Measurements from ENCODE around the gene CYP27B1. TPM values are rescaled to one million over a fixed set of nuclear protein-coding genes. Genes with fewer than 3 reads are reported as not detected.
A peak's percentile ranks its signal among the peaks of the same experiment; 100 is the strongest.

Gene CYP27B1
- total and polyA plus RNA-seq, 9 of the 15 experiments (the other 6 are each of a cell fraction or from before 2014, with no cell fraction given) = 0.18 to 4.2 (median 1.8) TPM

- peak; percentile 99 for TF ChIP-seq CBFA2T2 (conservative IDR thresholded peaks at IDR 0.05)
- TF ChIP-seq ZNF431 (CRISPR knock-in tag; IDR thresholded peaks at IDR 0.05) = 0 out of 2 replicates have a peak, but pooled peaks have one; percentile 67
- TF ChIP-seq, protein P1, sequence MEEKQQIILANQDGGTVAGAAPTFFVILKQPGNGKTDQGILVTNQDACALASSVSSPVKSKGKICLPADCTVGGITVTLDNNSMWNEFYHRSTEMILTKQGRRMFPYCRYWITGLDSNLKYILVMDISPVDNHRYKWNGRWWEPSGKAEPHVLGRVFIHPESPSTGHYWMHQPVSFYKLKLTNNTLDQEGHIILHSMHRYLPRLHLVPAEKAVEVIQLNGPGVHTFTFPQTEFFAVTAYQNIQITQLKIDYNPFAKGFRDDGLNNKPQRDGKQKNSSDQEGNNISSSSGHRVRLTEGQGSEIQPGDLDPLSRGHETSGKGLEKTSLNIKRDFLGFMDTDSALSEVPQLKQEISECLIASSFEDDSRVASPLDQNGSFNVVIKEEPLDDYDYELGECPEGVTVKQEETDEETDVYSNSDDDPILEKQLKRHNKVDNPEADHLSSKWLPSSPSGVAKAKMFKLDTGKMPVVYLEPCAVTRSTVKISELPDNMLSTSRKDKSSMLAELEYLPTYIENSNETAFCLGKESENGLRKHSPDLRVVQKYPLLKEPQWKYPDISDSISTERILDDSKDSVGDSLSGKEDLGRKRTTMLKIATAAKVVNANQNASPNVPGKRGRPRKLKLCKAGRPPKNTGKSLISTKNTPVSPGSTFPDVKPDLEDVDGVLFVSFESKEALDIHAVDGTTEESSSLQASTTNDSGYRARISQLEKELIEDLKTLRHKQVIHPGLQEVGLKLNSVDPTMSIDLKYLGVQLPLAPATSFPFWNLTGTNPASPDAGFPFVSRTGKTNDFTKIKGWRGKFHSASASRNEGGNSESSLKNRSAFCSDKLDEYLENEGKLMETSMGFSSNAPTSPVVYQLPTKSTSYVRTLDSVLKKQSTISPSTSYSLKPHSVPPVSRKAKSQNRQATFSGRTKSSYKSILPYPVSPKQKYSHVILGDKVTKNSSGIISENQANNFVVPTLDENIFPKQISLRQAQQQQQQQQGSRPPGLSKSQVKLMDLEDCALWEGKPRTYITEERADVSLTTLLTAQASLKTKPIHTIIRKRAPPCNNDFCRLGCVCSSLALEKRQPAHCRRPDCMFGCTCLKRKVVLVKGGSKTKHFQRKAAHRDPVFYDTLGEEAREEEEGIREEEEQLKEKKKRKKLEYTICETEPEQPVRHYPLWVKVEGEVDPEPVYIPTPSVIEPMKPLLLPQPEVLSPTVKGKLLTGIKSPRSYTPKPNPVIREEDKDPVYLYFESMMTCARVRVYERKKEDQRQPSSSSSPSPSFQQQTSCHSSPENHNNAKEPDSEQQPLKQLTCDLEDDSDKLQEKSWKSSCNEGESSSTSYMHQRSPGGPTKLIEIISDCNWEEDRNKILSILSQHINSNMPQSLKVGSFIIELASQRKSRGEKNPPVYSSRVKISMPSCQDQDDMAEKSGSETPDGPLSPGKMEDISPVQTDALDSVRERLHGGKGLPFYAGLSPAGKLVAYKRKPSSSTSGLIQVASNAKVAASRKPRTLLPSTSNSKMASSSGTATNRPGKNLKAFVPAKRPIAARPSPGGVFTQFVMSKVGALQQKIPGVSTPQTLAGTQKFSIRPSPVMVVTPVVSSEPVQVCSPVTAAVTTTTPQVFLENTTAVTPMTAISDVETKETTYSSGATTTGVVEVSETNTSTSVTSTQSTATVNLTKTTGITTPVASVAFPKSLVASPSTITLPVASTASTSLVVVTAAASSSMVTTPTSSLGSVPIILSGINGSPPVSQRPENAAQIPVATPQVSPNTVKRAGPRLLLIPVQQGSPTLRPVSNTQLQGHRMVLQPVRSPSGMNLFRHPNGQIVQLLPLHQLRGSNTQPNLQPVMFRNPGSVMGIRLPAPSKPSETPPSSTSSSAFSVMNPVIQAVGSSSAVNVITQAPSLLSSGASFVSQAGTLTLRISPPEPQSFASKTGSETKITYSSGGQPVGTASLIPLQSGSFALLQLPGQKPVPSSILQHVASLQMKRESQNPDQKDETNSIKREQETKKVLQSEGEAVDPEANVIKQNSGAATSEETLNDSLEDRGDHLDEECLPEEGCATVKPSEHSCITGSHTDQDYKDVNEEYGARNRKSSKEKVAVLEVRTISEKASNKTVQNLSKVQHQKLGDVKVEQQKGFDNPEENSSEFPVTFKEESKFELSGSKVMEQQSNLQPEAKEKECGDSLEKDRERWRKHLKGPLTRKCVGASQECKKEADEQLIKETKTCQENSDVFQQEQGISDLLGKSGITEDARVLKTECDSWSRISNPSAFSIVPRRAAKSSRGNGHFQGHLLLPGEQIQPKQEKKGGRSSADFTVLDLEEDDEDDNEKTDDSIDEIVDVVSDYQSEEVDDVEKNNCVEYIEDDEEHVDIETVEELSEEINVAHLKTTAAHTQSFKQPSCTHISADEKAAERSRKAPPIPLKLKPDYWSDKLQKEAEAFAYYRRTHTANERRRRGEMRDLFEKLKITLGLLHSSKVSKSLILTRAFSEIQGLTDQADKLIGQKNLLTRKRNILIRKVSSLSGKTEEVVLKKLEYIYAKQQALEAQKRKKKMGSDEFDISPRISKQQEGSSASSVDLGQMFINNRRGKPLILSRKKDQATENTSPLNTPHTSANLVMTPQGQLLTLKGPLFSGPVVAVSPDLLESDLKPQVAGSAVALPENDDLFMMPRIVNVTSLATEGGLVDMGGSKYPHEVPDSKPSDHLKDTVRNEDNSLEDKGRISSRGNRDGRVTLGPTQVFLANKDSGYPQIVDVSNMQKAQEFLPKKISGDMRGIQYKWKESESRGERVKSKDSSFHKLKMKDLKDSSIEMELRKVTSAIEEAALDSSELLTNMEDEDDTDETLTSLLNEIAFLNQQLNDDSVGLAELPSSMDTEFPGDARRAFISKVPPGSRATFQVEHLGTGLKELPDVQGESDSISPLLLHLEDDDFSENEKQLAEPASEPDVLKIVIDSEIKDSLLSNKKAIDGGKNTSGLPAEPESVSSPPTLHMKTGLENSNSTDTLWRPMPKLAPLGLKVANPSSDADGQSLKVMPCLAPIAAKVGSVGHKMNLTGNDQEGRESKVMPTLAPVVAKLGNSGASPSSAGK (IDR thresholded peaks at IDR 0.05) = peak; percentile 96
- TF ChIP-seq GTF2A2 (tag; IDR thresholded peaks at IDR 0.05) = no peak
- no peak for TF ChIP-seq U2AF1 (optimal IDR thresholded peaks at IDR 0.05; ENCODE audit: low read depth, low read length)
- TF ChIP-seq TCFL5 (CRISPR knock-in tag; conservative IDR thresholded peaks at IDR 0.05) = no peak
- no peak for TF ChIP-seq TCF7L2 (IDR thresholded peaks at IDR 0.05; ENCODE audit: low read depth, low read length)
- TF ChIP-seq, protein P2, sequence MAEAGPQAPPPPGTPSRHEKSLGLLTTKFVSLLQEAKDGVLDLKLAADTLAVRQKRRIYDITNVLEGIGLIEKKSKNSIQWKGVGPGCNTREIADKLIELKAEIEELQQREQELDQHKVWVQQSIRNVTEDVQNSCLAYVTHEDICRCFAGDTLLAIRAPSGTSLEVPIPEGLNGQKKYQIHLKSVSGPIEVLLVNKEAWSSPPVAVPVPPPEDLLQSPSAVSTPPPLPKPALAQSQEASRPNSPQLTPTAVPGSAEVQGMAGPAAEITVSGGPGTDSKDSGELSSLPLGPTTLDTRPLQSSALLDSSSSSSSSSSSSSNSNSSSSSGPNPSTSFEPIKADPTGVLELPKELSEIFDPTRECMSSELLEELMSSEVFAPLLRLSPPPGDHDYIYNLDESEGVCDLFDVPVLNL (CRISPR knock-in tag; IDR thresholded peaks at IDR 0.05; ENCODE audit: low read depth) = peak; percentile 84
- no peak for TF ChIP-seq WHSC1 (IDR thresholded peaks at IDR 0.05; ENCODE audit: low read length)
- TF ChIP-seq, protein P3, sequence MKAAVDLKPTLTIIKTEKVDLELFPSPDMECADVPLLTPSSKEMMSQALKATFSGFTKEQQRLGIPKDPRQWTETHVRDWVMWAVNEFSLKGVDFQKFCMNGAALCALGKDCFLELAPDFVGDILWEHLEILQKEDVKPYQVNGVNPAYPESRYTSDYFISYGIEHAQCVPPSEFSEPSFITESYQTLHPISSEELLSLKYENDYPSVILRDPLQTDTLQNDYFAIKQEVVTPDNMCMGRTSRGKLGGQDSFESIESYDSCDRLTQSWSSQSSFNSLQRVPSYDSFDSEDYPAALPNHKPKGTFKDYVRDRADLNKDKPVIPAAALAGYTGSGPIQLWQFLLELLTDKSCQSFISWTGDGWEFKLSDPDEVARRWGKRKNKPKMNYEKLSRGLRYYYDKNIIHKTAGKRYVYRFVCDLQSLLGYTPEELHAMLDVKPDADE (conservative IDR thresholded peaks at IDR 0.05; ENCODE audit: control insufficient read depth, low read depth, low read length) = no peak; the same call in none of the 2 replicates
- TF ChIP-seq ZNF253 (CRISPR knock-in tag; conservative IDR thresholded peaks at IDR 0.05) = no peak
- TF ChIP-seq RBM22 (IDR thresholded peaks at IDR 0.05; ENCODE audit: low read depth, low read length, poor library complexity, severe bottlenecking) = peak; percentile 55
- peak; percentile 100 for TF ChIP-seq RAD51 (IDR thresholded peaks at IDR 0.05; ENCODE audit: borderline replicate concordance, low read depth)
Measured at GRCh38 chr12:57751788-57752667, 14.8 kb downstream of the CYP27B1 start, which contains the start of gene CDK4 (continued).
